ENCODE results near the gene SLC6A19.

Gene SLC6A19

GRCh38 chr5:1208221-1208742, 6.9 kb downstream of the SLC6A19 start:
- TF ChIP-seq CTCF (IDR thresholded peaks at IDR 0.05; ENCODE audit: extremely low read depth, insufficient read depth, missing control alignments), result no peak
- in situ Hi-C loops (cut with MboI; ENCODE audit: low pct_unique_long_range_greater_than_20kb, low sequenced_read_pairs, unreplicated experiment), result no loop called here

GRCh38 chr5:1208743-1209488, 7.5 kb downstream of the SLC6A19 start:
- in situ Hi-C loops (cut with MboI; ENCODE audit: low pct_unique_long_range_greater_than_20kb, low sequenced_read_pairs, unreplicated experiment), result no loop called here
- peak; percentile 36 for TF ChIP-seq CTCF (IDR thresholded peaks at IDR 0.05; ENCODE audit: extremely low read depth, insufficient read depth, missing control alignments)
- DNase-seq (ENCODE audit: low spot score), result peak; percentile 60

More at GRCh38 chr5:1208221-1208742, 6.9 kb downstream of the SLC6A19 start:
- DNase-seq (ENCODE audit: low spot score), result no peak

- no peak for DNase-seq (ENCODE audit: low spot score)
- in situ Hi-C loops (cut with MboI; ENCODE audit: low pct_unique_long_range_greater_than_20kb, low sequenced_read_pairs, unreplicated experiment), result no loop called here
- no peak for TF ChIP-seq CTCF (IDR thresholded peaks at IDR 0.05; ENCODE audit: extremely low read depth, insufficient read depth, missing control alignments)
These were observed 8.1 kb downstream of the SLC6A19 start for GRCh38 chr5:1209489-1209852.

GRCh38 chr5:1209896-1210776, 8.7 kb downstream of the SLC6A19 start:
- TF ChIP-seq CTCF (IDR thresholded peaks at IDR 0.05; ENCODE audit: extremely low read depth, insufficient read depth, missing control alignments), result no peak
- DNase-seq (ENCODE audit: low spot score), result no peak
- in situ Hi-C loops (cut with MboI; ENCODE audit: low pct_unique_long_range_greater_than_20kb, low sequenced_read_pairs, unreplicated experiment), result no loop called here

- no peak for DNase-seq (ENCODE audit: low spot score)
- TF ChIP-seq CTCF (IDR thresholded peaks at IDR 0.05; ENCODE audit: extremely low read depth, insufficient read depth, missing control alignments), result no peak
- in situ Hi-C loops (cut with MboI; ENCODE audit: low pct_unique_long_range_greater_than_20kb, low sequenced_read_pairs, unreplicated experiment), result no loop called here
These were observed 9.4 kb downstream of the SLC6A19 start for GRCh38 chr5:1210832-1211251.

GRCh38 chr5:1211701-1212100, 10.3 kb downstream of the SLC6A19 start:
- no peak for DNase-seq (ENCODE audit: low spot score)
- no peak for TF ChIP-seq CTCF (IDR thresholded peaks at IDR 0.05; ENCODE audit: extremely low read depth, insufficient read depth, missing control alignments)
- in situ Hi-C loops (cut with MboI; ENCODE audit: low pct_unique_long_range_greater_than_20kb, low sequenced_read_pairs, unreplicated experiment), result no loop called here

Data from GM13977 (cell line).